H1 (cell line): ENCODE data around the gene PREX1. TPM values are rescaled to one million over a fixed set of nuclear protein-coding genes. Genes with fewer than 3 reads are reported as not detected.

ENCODE experiments used
- ASH2L ChIP-seq: fragments of 200-600, 300-600 bp; sonication (generic); IDR thresholded peaks from one replicate; pipeline ENCODE4 v1.7.1; 2017; ENCODE audit warnings: low read length
- BACH1 ChIP-seq: IDR thresholded peaks from 2 replicates; pipeline ENCODE4 v1.6.1; 2012; ENCODE audit warnings: low read length, improper control_type of control experiment
- CREB1 ChIP-seq: IDR thresholded peaks from 2 replicates; pipeline ENCODE4 v1.6.1; 2012; ENCODE audit warnings: inconsistent platforms
- HDAC2 ChIP-seq, 2 experiments: fragments of 300-600 bp in 1 of 2; sonication (generic) in 1 of 2; IDR thresholded peaks; 2 replicates each; pipeline ENCODE4 v1.6.1; 2011 to 2012; ENCODE audit warnings: low read depth in 2 of 2, low read length in 2 of 2, mild to moderate bottlenecking in 2 of 2, moderate library complexity in 2 of 2, borderline replicate concordance in 1 of 2, inconsistent platforms in 1 of 2
- NANOG ChIP-seq: IDR thresholded peaks from 2 replicates; pipeline ENCODE4 v1.6.1; 2011; ENCODE audit warnings: low read length, low read depth, mild to moderate bottlenecking, inconsistent platforms; ENCODE audit not compliant: insufficient read depth, poor library complexity, severe bottlenecking
- POU5F1 ChIP-seq: IDR thresholded peaks from 2 replicates; pipeline ENCODE4 v1.6.1; 2011; ENCODE audit warnings: low read depth, mild to moderate bottlenecking, low read length, moderate library complexity
- RNF2 ChIP-seq: fragments of 200-900, 300-1000 bp; sonication (generic); IDR thresholded peaks from 2 replicates; pipeline ENCODE4 v1.7.1; 2016; ENCODE audit warnings: borderline replicate concordance, low read depth, mild to moderate bottlenecking, antibody characterized with exemption, low read length; ENCODE audit not compliant: poor library complexity, severe bottlenecking; ENCODE audit errors: missing control alignments
- SIRT6 ChIP-seq: IDR thresholded peaks from one replicate; pipeline ENCODE4 v1.7.1; 2012; ENCODE audit warnings: low read length, inconsistent platforms
- polyA plus RNA-seq, 7 experiments: library from polyadenylated mRNA; depleted of rRNA in 3 of 7; stranded (reverse) in 5 of 7; unstranded in 2 of 7; fragments of >200 nt in 5 of 7; fragments of 200-250 nt in 2 of 7; gene quantifications; 1 replicate in 5 of 7; 2 replicates in 1 of 7; 4 replicates in 1 of 7; pipeline versions ENCODE4 v1.2.1 to v1.2.3, GENCODE V29; 2011 to 2013; ENCODE audit warnings: missing spikeins in 2 of 7, mixed read lengths in 2 of 7
- total RNA-seq: library from RNA; stranded (reverse); fragmentation: NEBNext Ultra II Directional; extraction: Animal tissue kit (Norgen Biotek cat#: 25700); gene quantifications from 2 replicates; pipeline ENCODE4 v1.2.1, GENCODE V29; 2021

PREX1 gene
- total and polyA plus RNA-seq, 2 of the 8 experiments (the other 6 are each of a cell fraction or from before 2014, with no cell fraction given), result 10.7 to 12.8 TPM

GRCh38 chr20:48727226-48727625 is 100.6 kb downstream of the PREX1 start (continued):
- TF ChIP-seq HDAC2 (IDR thresholded peaks at IDR 0.05; ENCODE audit: borderline replicate concordance in 1 of 2, low read depth in 2 of 2, low read length in 2 of 2) (no peak), NANOG (no peak), CREB1 (no peak), RNF2 (no peak), BACH1 (no peak), ASH2L (no peak), POU5F1 (no peak), SIRT6 (no peak)
